GM18907 (cell line): Measurements from ENCODE around the gene NRL.

Source experiments
- ATAC-seq: cut with Tn5 transposase; IDR thresholded peaks from one replicate; pipeline ENCODE4 v1.9.1; 2021; ENCODE audit warnings: mild to moderate bottlenecking, moderate library complexity; ENCODE audit not compliant: unreplicated experiment

NRL gene

DNA sequence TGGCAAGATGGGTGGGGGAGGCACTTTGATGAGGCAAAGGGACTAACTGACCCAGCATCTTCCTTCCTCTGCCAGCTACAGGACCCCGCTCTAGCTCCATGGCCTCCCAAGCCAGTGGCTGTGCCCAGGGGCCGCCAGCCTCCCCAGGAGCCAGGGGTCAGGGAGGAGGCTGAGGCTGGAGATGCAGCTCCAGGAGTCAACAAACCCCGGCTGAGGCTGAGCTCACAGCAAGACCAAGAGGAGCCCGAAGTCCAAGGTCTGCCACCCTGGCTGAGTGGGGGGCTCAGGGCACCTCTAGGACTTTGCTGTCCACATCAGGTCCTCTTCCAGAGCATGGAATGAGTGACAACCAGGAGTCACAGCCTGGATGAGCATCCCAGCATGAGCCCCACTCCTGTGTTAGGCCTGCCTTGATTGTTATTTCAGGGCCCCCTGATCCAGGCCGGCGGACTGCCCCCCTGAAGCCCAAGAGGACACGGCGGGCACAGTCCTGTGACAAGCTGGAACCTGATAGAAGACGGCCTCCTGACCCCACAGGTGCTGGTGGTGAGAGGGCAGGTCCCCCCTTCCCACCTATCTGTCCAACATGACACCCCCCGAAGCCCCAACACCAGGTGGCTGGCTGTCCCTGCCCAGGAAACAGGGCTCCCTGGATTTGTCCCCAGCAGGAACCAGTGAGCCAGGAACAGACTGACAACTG lies 45.9 kb downstream of the NRL start:
- ATAC-seq = no peak

DNA sequence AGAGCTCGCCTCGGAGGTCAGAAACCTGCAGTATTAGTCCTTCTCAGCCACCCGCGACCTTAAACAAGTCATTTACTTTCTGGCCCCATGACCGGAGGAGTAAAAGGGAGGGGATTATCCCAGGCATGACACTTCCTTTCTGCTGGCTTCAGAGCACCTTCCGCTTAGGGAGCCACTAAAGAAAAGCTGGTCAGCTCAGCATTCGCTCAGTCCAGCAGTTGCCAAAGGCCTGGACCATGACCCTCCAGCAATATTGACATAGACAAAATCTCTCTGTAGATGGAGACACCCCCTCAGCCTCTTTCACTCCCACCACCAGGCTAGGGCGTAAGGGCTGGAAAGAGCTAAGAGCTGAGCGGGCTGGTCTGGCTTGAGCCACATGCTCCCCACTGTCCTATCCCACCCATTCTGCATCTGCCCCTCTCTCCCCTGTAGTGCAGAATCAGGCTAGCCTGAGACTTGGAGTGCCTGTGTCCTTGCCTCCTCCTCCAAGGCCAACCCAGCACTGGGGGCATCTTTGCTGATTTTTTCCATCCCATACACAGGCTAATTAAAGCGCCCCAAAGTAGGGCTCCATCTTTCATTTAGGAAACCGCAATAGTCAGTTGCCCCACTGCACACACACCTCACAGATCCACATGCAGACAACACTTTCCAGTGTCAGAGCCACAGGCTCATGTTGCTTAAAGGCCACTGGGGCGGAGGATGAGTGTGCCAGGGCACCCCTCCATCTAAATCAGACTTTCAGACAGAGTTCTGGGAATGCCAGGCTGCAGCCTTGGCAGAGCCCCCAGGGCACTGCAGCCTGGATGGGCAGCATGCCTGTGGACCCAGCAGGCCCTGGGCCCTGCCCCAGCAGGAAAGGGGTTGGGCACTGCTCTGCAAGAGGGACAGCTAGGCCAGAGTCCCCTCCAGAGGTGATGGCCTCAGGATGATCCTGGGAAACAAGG lies 47.3 kb downstream of the NRL start:
- no peak for ATAC-seq

DNA sequence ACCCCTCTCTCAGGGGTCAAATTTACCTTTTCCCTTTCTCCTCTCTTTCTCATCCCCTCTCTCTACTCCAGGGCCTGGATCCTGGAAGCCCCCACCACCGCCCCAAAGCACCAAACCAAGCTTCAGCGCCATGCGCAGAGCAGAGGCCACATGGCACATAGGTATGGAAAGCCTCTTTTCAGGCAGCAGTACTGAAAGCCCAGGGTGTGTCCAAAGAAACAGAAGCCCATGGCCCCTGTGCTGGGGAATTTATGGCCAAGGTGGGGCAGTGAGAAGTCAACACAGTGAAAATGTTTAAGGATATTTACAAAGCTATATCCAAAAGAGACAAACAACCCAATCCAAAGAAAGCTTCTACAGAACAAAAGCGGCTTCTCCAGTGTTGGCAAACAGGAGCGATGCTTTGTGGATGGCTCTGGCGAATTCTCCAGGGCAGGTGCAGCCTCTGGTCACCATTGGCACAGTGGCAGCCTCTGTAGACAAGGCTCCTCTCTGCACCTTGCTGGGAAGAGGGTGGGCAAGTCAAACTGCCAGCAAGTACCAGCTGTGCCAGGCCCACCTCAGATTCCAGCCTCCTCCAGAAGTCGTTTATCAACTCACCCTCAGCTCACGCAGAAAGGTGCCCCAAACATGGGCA lies 48.1 kb downstream of the NRL start:
- no peak for ATAC-seq

DNA sequence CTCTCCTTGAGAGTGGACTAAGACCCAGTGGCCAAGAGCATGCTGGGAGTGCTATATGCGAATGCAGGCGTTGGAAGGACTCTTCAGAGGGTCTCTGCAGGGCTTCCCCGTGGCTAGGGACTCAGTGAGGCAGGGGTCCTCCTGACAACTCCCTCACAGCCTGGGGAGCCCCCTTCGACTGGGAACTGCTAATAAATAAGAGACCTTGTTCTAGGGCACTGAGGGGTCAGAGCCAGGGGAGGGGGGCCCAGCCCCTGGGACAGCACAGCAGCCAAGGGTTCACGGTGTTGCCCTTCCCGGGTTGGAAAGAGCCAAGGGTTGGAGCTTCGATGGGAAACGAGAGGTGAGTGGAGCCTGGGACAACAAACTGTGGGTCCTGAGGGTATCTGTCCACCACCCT lies 49.3 kb downstream of the NRL start:
- no peak for ATAC-seq

DNA sequence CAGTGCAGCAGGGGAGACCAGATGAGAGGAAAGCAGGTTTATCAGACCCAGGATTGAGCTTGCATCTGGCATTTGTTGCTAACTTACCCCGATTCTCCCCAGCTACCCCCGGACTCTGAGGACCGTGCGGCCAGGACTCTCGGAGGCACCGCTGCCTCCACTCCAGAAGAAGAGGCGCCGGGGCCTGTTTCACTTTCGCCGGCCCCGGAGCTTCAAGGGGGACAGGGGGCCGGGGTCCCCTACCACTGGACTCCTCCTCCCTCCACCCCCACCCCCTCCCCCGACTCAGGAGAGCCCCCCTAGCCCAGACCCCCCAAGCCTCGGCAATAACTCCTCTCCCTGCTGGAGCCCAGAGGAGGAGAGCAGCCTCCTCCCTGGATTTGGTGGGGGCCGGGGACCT lies 49.9 kb downstream of the NRL start:
- ATAC-seq = no peak

DNA sequence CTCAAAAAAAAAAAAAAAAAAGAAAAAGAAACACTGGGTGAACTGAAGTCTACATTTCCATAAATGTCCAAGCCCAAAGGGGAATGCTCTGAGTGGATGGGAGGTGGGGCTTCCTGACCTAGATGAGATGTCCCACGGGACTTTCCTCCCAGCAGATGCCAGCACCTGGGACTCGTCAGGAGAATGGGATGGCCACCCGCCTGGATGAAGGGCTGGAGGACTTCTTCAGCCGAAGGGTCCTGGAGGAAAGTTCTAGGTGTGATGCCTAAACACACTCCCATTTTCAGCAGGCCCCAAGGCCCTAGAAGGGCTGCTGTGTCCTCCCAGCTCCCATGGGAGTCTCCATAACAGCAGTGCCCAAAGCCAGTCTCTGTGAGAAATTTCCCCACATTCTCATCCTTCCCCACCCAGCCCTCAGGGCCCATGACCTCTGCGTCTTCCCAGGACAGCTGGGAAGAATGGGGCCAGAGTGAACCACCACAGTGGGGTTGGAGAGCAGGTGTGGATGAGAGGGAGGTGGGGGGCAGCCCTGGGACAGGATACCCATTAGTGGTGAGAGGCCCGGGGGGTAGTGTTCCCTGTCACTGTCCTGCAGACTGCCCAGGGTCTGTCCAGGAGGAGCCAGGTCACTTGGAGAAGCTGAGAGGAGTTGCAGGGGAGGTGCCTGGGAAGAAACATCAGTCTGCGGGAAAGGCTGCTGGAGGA lies 50.5 kb downstream of the NRL start:
- no peak for ATAC-seq

DNA sequence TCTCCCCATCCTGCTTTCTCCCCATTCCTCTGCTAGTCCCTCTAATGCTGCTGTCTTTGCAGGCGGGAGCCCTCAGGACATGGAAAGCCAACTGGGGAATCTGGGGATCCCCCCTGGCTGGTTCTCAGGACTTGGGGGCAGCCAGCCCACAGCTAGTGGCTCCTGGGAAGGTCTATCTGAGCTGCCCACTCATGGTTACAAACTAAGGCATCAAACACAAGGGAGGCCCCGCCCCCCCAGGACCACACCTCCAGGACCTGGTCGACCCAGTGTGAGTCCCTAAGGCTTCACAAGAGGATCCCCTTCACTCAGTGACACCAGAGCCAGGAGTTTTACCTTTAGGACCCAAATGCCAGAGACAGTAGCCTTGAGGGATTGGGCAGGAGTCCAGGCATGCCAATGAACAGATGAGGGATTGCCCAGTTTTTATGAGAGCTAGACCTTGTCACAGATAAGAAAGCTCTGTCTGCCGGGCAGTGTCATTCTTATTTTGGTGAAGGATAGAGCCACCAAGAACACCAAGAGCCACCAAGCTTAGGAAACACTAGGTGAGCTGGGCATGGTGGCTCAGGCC lies 51.4 kb downstream of the NRL start:
- no peak for ATAC-seq

DNA sequence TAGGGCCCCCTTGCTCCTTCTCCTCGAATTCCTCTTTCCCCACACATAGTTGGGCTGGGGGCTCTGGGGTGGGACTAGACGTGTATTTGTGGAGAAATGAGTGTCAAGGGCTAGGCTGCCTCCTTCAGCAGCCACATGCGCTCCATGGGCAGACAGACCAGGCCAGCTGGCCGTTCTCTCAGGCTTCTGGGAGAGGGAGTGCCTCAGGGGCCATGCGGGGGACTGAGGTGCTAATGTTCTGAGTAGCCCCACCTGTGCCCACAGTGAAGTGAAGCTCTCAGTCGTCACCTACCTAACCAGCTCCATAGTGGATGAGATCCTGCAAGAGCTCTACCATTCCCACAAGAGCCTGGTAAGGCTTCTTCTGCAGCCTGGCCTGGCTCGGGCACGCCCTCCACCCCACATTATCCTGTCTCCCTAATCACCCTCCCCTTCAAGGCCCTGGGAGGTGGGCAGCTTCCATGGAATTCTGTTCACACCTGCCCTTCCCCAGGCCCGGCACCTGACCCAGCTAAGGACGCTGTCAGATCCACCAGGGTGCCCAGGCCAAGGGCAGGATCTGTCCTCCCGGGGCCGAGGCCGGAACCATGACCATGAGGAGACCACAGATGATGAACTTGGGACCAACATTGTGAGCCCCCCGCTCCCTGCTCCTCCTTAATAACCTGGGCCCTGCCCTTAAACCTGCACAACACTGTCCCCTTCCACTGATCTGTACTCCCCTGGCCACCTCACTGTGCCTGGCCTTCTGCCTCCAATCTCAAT lies 52.4 kb downstream of the NRL start:
- ATAC-seq = no peak

DNA sequence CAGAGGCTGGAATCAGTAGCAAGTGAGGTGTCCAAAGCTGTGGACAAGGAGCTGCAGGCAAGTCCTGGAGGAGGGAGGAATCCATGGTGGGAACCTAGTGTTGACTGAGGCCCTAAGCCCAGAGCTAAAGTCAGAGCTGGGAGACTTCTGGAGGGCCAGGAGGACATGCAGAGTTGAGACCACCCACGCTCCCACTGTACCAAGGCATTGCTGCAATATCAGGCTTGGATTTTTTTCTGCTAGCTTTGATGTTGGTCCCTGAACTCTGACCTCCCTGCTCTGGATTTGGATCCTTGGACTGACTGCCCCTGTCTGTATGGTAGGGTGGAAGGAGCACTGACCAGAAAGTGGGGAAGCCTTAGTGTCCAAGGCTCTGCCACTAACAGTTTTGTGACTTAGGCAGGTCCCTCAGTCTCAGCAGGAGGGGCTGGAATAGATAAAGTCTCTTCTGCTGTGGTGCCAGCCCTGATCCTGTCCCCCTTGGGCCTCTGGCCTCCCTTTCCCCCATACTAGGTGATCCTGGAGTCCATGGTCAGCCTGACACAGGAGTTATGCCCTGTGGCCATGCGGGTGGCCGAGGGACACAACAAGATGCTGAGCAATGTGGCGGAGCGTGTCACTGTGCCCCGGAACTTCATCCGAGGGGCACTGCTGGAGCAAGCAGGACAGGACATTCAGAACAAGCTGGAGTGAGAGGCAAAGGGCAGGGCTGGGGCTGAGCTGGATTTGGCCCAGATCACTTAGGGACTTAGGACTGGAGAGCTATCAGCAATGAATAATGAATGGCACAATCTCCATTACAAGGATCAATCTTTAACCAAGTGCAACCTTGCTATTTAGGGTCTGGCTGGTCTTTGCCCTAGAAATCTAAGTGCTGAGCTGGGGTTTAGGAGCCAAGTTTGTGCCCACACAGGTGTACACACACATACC lies 53.5 kb downstream of the NRL start:
- ATAC-seq = no peak

DNA sequence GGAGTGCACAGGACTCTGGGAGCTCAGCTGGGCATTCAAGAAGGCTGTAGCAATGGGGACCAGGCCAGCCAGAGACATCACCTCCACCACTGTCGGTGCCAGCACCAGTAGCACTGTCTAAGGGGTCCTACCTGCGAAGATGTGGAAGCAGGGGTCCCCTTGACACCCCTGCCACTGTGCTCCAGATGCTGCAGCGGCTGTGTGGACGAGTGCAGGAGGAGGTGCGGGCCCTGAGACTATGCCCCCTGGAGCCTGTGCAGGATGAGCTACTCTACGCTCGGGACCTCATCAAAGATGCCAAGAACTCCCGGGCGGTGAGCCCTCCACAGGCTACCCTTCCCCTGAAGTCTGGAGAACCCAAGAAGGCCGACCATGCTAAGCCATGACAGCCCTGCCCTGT lies 54.3 kb downstream of the NRL start:
- no peak for ATAC-seq

DNA sequence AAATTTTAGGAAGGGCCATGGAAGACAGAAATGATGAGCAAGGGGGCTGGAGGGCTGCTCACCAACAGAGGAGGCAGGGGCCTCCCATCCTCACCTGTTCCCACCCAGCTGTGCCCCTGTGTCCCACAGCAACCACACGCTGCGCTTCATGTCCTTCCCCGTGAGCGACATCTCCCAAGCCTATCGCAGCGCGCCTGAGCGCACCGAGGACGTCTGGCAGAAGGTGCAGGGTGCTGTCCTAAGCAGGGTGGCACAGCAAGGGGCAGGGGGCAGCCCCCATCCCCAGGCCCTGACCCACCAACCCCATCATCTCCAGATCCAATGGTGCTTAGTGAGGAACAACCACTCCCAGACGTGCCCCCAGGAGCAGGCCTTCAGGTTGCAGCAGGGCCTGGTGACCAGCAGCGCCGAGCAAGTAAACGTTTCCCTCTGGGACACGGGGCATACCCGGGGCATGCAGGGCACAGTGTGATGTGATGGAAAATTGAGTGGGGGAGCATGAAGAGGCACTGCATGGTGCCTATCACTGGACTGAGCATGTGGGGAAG lies 54.8 kb downstream of the NRL start:
- ATAC-seq = no peak

DNA sequence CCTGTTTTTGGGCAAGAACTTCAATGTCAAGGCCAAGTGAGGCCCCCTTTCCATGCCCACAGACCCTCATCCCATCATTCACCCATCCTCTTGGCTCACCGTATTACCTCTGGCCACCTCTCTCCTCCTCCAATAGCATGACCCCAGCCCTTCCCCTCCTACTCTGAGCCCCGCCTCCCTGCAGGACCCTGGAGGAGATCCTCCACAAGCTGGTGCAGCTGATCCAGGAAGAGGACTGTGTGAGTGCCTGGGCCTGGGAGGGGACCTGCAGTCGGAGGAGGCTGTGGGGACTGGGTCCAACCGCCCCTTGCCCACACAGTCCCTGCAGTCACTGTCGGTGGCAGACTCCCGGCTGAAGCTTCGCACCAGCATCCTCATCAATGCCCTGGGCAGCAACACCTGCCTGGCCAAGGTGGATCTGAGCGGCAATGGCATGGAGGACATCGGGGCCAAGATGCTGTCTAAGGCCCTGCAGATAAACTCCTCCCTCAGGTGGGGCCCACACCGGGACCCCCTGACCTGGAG lies 55.7 kb downstream of the NRL start:
- no peak for ATAC-seq

DNA sequence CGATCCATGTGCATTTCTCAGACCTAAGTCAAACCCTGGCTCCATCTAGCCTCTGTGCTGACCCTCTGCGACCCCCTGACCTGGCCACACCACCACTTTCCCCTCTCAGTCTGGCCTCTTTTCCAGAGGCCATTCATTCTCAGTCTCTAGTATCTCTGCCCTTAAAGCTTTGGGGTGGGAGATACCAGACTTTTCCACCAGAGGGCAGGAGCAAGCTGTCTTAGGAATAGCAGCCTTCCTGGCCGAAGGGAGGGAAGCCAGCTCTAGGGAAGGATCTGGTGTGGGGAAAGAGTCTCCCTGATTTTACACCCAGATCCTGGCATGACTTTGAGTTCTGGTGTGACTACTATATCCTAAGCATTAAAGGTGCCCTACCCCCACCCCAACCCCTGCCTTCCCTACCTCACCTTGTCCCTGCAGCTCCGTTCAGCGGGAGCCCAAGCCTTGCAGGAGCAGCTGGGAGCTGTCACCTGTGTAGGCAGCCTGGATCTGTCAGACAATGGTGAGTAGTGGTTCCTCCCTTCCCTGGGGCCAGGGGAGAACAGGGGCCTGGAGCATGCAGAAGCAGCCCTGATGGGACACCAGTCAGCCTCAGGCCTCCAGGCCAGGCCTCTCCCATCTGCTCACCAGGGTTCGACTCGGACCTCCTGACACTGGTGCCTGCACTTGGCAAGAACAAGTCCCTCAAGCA lies 56.3 kb downstream of the NRL start:
- peak; percentile 57 for ATAC-seq

DNA sequence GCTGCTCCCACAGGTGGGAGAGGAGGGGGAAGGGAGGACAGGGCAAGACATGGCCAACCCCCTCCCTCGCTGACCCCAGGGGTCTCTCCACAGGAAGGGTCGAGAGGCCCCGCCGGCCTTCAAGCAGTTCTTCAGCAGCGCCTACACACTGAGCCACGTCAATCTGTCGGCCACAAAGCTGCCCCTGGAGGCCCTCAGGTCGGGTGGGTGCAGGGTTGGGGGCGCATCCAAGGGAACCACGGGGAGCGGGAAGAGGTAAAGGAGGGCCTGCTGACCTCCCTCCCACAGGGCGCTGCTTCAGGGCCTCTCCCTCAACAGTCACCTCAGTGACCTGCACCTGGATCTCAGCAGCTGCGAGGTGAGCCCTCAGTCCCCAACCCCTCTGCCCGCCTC lies 56.9 kb downstream of the NRL start:
- peak; percentile 11 for ATAC-seq

DNA sequence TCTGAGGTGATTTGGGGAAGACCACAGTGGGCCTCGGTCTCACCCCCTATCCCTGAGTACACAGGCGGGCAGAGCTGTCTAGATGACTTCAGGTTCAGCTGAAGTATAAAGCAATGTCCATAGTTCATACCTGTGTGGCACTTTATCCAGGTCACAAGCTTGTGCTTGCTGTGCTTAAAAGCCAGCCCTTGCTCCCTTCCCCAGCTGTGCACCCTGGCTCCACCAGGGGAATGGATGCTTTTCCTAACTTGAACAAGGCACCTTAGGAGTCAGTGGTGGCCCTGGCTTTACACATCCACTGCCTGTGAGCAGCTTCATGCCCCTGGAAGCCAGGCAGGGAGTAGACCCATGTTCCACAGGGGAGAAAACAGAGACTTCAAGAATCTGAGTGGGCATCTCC lies 57.5 kb downstream of the NRL start:
- no peak for ATAC-seq

DNA sequence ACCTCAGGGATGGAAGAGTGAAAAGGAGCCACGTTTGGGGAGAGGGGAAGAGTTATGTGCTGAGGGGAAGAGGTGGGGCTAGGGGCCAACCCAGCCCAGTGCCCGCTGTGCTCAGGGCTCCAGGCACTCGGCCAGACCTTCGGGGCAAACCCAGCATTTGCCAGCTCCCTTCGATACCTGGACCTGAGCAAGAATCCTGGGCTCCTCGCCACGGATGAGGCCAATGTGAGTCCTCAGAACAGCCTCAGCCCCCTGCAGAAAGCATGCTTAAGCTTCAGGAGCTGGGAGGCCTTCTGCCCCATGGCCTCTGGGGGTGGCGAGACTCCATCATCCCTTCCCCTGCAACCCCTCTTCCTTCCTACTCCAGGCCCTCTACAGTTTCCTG lies 58.0 kb downstream of the NRL start:
- no peak for ATAC-seq

DNA sequence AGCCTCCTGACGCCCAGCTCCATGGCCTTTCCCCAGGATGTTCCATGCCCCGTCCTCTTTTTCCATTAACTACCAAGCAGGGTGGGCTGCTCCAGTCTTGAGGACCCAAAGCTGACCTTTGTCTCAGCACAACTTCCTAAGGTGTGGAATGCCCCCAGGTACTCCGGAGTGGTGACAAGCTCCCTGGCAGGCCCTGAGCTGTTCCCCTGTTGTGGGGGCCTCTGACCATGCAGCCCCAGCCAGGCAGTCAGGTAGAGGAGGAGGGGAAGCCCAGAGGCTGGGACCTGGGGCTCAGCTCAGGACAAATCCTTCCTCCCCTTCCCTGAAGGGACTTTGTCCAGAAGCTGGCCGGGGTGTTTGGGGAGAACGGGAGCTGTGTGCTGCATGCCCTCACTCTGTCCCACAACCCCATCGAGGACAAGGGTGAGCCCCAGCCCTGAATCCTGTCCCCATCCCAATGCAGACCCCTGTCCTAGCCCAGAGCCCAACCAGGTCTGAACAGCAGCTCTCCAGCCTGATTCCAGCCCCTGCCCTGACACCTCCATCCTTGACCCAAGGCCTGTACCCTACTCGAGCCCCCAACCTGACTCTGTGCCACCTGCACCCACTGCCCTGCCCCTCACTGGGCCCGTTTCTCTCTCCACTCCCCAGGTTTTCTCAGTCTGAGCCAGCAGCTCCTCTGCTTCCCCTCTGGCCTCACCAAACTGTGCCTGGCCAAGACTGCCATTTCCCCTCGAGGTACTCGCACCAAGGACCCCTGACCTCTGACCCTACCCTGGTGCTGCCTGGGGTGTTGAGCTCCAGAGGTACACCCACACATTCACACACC lies 58.6 kb downstream of the NRL start:
- ATAC-seq = no peak
